HepG2 (cell line): Measurements from ENCODE around the gene GNB1. TPM values are rescaled to one million over a fixed set of nuclear protein-coding genes. Genes with fewer than 3 reads are reported as not detected.

Experiments used
- ATAC-seq: fragments of 200-7000 bp; cut with Tn5 transposase; 3 replicates; pipeline ENCODE4 v1.9.1; 2020; ENCODE audit warnings: mild to moderate bottlenecking, moderate library complexity
- BruUV-seq: library from RNA; stranded (reverse); fragments of 400-500 nt; replicated peaks from 2 replicates; lab custom pipeline; 2021; lab: Mats Ljungman, UMichigan
- CTCF ChIA-PET: fragments of 300-600 bp; formaldehyde crosslinking; extraction: SDS; loops from one replicate; lab custom pipeline; 2021; ENCODE audit warnings: low total read pairs, inconsistent platforms, low intra/inter-chr PET ratio; lab: Yijun Ruan, JAX
- POLR2A ChIA-PET: fragments of 350-600 bp; sonication (Branson Sonifier 250); formaldehyde crosslinking; loops from one replicate; lab custom pipeline; 2020; ENCODE audit warnings: antibody characterized with exemption, inconsistent platforms; lab: Yijun Ruan, JAX
- DNase-seq: peaks from one replicate; pipeline ENCODE4 v3.0.0-alpha.2; 2015; ENCODE audit warnings: low spot score
- FAIRE-seq: peaks from 3 replicates; lab custom pipeline; 2011; peaks lifted over from hg19 to GRCh38; lab: Jason Lieb, UNC
- H2AFZ ChIP-seq: one replicate; pipeline ENCODE4 v1.6.1; 2011; ENCODE audit warnings: low read length, inconsistent platforms
- H3K27ac ChIP-seq: fragments of 300-600 bp; 3 replicates; pipeline ENCODE4 v1.8.0; 2011; ENCODE audit warnings: mixed run types, mild to moderate bottlenecking, mixed read lengths, low read length, inconsistent platforms; ENCODE audit not compliant: insufficient read depth; ENCODE audit errors: extremely low read length
- H3K27me3 ChIP-seq, 2 experiments: fragments of 200-600 bp in 1 of 2; 2 replicates in 1 of 2; 3 replicates in 1 of 2; pipeline versions ENCODE4 v1.6.0 to v1.8.0; 2011; ENCODE audit warnings: low read length in 2 of 2, mild to moderate bottlenecking in 2 of 2, moderate library complexity in 2 of 2, inconsistent platforms in 1 of 2; ENCODE audit not compliant: insufficient read depth in 2 of 2, control insufficient read depth in 1 of 2
- H3K36me3 ChIP-seq, 2 experiments: fragments of 200-600 bp in 1 of 2; replicated peaks in 1 of 2; 2 replicates in 1 of 2; 3 replicates in 1 of 2; pipeline versions ENCODE4 v1.5.1 to v1.8.0; 2011; ENCODE audit warnings: low read length in 2 of 2, inconsistent platforms in 1 of 2; ENCODE audit not compliant: insufficient read depth in 2 of 2, control insufficient read depth in 1 of 2
- H3K4me1 ChIP-seq: 2 replicates; pipeline ENCODE4 v1.5.1; 2012; ENCODE audit warnings: low read length, inconsistent platforms; ENCODE audit not compliant: insufficient read depth
- H3K4me2 ChIP-seq: 2 replicates; pipeline ENCODE4 v1.6.0; 2011; ENCODE audit warnings: low read depth, low read length, inconsistent platforms
- H3K4me3 ChIP-seq, 3 experiments: fragments of 200-600 bp in 1 of 3; sonication (generic), shearing (Covaris generic) in 1 of 3; replicated peaks in 1 of 3; 2 replicates each; pipeline ENCODE4 v1.5.1; 2011 to 2016; ENCODE audit warnings: low read length in 3 of 3, inconsistent platforms in 2 of 3, low read depth in 2 of 3, mild to moderate bottlenecking in 2 of 3, control low read depth in 1 of 3, mixed read lengths in 1 of 3; ENCODE audit not compliant: insufficient read depth in 1 of 3
- H3K79me2 ChIP-seq: one replicate; pipeline ENCODE4 v1.6.1; 2011; ENCODE audit warnings: low read length, inconsistent platforms; ENCODE audit not compliant: insufficient read depth
- H3K9ac ChIP-seq: 2 replicates; pipeline ENCODE4 v1.6.0; 2011; ENCODE audit warnings: mild to moderate bottlenecking, low read depth, low read length, inconsistent platforms; ENCODE audit not compliant: insufficient read depth
- H3K9me3 ChIP-seq: 2 replicates; pipeline ENCODE4 v1.5.1; 2012; ENCODE audit warnings: mild to moderate bottlenecking, low read length
- H4K20me1 ChIP-seq: 2 replicates; pipeline ENCODE4 v1.6.0; 2011; ENCODE audit warnings: inconsistent platforms, mild to moderate bottlenecking, low read length, moderate library complexity; ENCODE audit not compliant: insufficient read depth
- AGO1 ChIP-seq: fragments of 200-400 bp; formaldehyde crosslinking; IDR thresholded peaks from 2 replicates; pipeline ENCODE4 v1.6.1; 2017; ENCODE audit warnings: mild to moderate bottlenecking, low read depth, low read length, moderate library complexity; ENCODE audit not compliant: poor library complexity, severe bottlenecking
- CREM ChIP-seq, 2 experiments: sonication (generic) in 1 of 2; formaldehyde crosslinking in 1 of 2; IDR thresholded peaks; 2 replicates each; pipeline versions ENCODE4 v1.4.0 to v1.6.1; 2016 to 2020; ENCODE audit warnings: antibody characterized with exemption in 1 of 2, mild to moderate bottlenecking in 1 of 2, missing genetic modification reagents in 1 of 2
- FUBP1 ChIP-seq: sonication (generic); formaldehyde crosslinking; IDR thresholded peaks from 2 replicates; pipeline ENCODE4 v1.5.1; 2020; ENCODE audit warnings: missing genetic modification reagents, mild to moderate bottlenecking, borderline replicate concordance
- KDM5B ChIP-seq: sonication (generic); formaldehyde crosslinking; IDR thresholded peaks from 2 replicates; pipeline ENCODE4 v1.4.0; 2020; ENCODE audit warnings: missing genetic modification reagents, mild to moderate bottlenecking, borderline replicate concordance
- MTERF4 ChIP-seq: sonication (generic); formaldehyde crosslinking; IDR thresholded peaks from 2 replicates; pipeline ENCODE4 v1.8.0; 2023; ENCODE audit warnings: mild to moderate bottlenecking, missing genetic modification reagents
- NR1H2 ChIP-seq: sonication (generic); formaldehyde crosslinking; IDR thresholded peaks from 2 replicates; pipeline ENCODE4 v1.8.1; 2022; ENCODE audit warnings: low read depth, missing genetic modification reagents, borderline replicate concordance
- PHF21A ChIP-seq: sonication (generic); formaldehyde crosslinking; IDR thresholded peaks from 2 replicates; pipeline ENCODE4 v1.5.0; 2020; ENCODE audit warnings: mild to moderate bottlenecking, missing genetic modification reagents
- PHF8 ChIP-seq: sonication (generic); formaldehyde crosslinking; IDR thresholded peaks from 2 replicates; pipeline ENCODE4 v1.5.0; 2020; ENCODE audit warnings: missing genetic modification reagents
- PLSCR1 ChIP-seq: sonication (generic); formaldehyde crosslinking; IDR thresholded peaks from 2 replicates; pipeline ENCODE4 v1.5.0; 2020; ENCODE audit warnings: missing genetic modification reagents, mild to moderate bottlenecking, borderline replicate concordance
- REL ChIP-seq: sonication (generic); formaldehyde crosslinking; conservative IDR thresholded peaks from 2 replicates; pipeline ENCODE4 v1.8.0; 2022; ENCODE audit warnings: mild to moderate bottlenecking, missing genetic modification reagents, moderate library complexity
- SMARCE1 ChIP-seq: fragments of 450-650 bp; IDR thresholded peaks from 2 replicates; pipeline ENCODE4 v1.6.1; 2017; ENCODE audit warnings: borderline replicate concordance
- SP4 ChIP-seq: sonication (generic); formaldehyde crosslinking; IDR thresholded peaks from 2 replicates; pipeline ENCODE4 v1.8.1; 2023; ENCODE audit warnings: mild to moderate bottlenecking, missing genetic modification reagents
- THAP11 ChIP-seq: IDR thresholded peaks from 2 replicates; pipeline ENCODE4 v1.6.1; 2016; ENCODE audit warnings: missing biosample characterization, missing genetic modification reagents
- ZNF281 ChIP-seq: sonication (generic); formaldehyde crosslinking; IDR thresholded peaks from 2 replicates; pipeline ENCODE4 v1.4.0; 2020; ENCODE audit warnings: missing genetic modification reagents, borderline replicate concordance
- ZNF292 ChIP-seq: sonication (generic); formaldehyde crosslinking; IDR thresholded peaks from 2 replicates; pipeline ENCODE4 v1.8.1; 2022; ENCODE audit warnings: mild to moderate bottlenecking, low read depth, missing genetic modification reagents, borderline replicate concordance
- ZNF296 ChIP-seq: sonication (generic); formaldehyde crosslinking; conservative IDR thresholded peaks from 2 replicates; pipeline ENCODE4 v1.5.0; 2020; ENCODE audit warnings: mild to moderate bottlenecking, missing genetic modification reagents
- ZNF468 ChIP-seq: sonication (generic); formaldehyde crosslinking; IDR thresholded peaks from 2 replicates; pipeline ENCODE4 v1.8.0; 2022; ENCODE audit warnings: mild to moderate bottlenecking, moderate library complexity, missing genetic modification reagents
- WGBS: methylation state at CpG from one replicate; pipeline ENCODE4 v1.1.6; 2017; ENCODE audit warnings: low lambda C conversion rate; 5-methylcytosine and 5-hydroxymethylcytosine counted together
- in situ Hi-C: cut with HindIII; loops from 2 replicates; pipeline ENCODE4 v1.10.0; 2017; ENCODE audit warnings: low pct_unique_long_range_greater_than_20kb; ENCODE audit not compliant: extremely low pct_ligation_motif_present
- intact Hi-C: fragments of 100-400 bp; cut with micrococcal nuclease; formaldehyde crosslinking; loops from one replicate; pipeline ENCODE4 v1.10.0; 2022; ENCODE audit not compliant: unreplicated experiment
- polyA plus RNA-seq, 8 experiments: library from polyadenylated mRNA; depleted of rRNA in 3 of 8; stranded (reverse) in 7 of 8; unstranded in 1 of 8; fragments of >200 nt; fragmentation: Illumina TruSeq in 4 of 8; extraction: Trizol in 4 of 8; gene quantifications; 2 replicates each; pipeline versions ENCODE4 v1.2.1 to v1.2.3, GENCODE V29; 2011 to 2016; ENCODE audit warnings: low read depth in 4 of 8, missing spikeins in 1 of 8, mixed read lengths in 1 of 8; ENCODE audit not compliant: insufficient read depth in 1 of 8
- total RNA-seq, 5 experiments: library from RNA; depleted of rRNA; stranded (reverse); fragments of >200 nt; fragmentation: Illumina TruSeq; extraction: Trizol; gene quantifications; 2 replicates each; pipeline ENCODE4 v1.2.3, GENCODE V29; 2016; ENCODE audit warnings: low read depth in 1 of 5

The GNB1 gene
- total and polyA plus RNA-seq, 2 of the 13 experiments (the other 11 are each of a cell fraction or from before 2014, with no cell fraction given): 66.2 to 327 TPM

- no peak overlapping the region for H2AFZ ChIP-seq
- ChIA-PET POLR2A (interaction anchor here (0.5 to 3.1 kb wide), 22 partner anchors 8 to 229 kb away, joined by 3 to 21 read pairs (median 4); partner anchors contain the start of genes NADK and TMEM52), CTCF (interaction anchor here (0.7 to 0.9 kb wide), 2 partner anchors 9 to 138 kb away, joined by 3 read pairs; no protein-coding TSS in a partner anchor)
- WGBS: no CpG with 5 or more reads among the region's 21 CpGs
- in situ Hi-C loops (loop anchor here (10.0 kb wide), 1 partner anchor 124 kb away; no protein-coding TSS in a partner anchor), intact Hi-C loops (loop anchor here (5.0 to 10.0 kb wide), 2 partner anchors 54 to 131 kb away; partner anchors contain the start of gene NADK)
- H3K9ac ChIP-seq: peak overlapping the region; percentile 84
- H3K27ac ChIP-seq: peak overlapping the region; percentile 65
- H3K79me2 ChIP-seq: no peaks in the 10 kb centered on the region
- H4K20me1 ChIP-seq: no peaks in the 10 kb centered on the region
- FAIRE-seq (no peak), DNase-seq (no peak), ATAC-seq (peak; percentile 20)
- H3K4me3 ChIP-seq: peak overlapping the region; percentile 69 to 86 (median 75)
- TSS peak; percentile 86 for BruUV-seq
- peaks cover 0 to 16% of the 10 kb centered on the region in 2 experiments; a peak in 3 of 5 replicates for H3K27me3 ChIP-seq
- H3K9me3 ChIP-seq: no peaks in the 10 kb centered on the region
- H3K36me3 ChIP-seq: no peaks in the 10 kb centered on the region
- peaks cover 46% of the 10 kb centered on the region for H3K4me1 ChIP-seq
- H3K4me2 ChIP-seq: peak overlapping the region; percentile 92
- TF ChIP-seq FUBP1 (CRISPR knock-in tag) (no peak), THAP11 (no peak), REL (CRISPR knock-in tag) (no peak), PHF8 (CRISPR knock-in tag) (no peak), PLSCR1 (CRISPR knock-in tag) (no peak), SMARCE1 (no peak), ZNF281 (CRISPR knock-in tag) (no peak), ZNF296 (0 out of 2 replicates have a peak, but pooled peaks have one; percentile 39), MTERF4 (CRISPR knock-in tag) (peak; percentile 4; the same call in 1 of the 2 replicates), ZNF468 (CRISPR knock-in tag) (no peak), ZNF292 (CRISPR knock-in tag) (no peak), KDM5B (CRISPR knock-in tag) (no peak), CREM (IDR thresholded peaks at IDR 0.05) (no peak), CREM (CRISPR knock-in tag; IDR thresholded peaks at IDR 0.05) (no peak), AGO1 (no peak), SP4 (CRISPR knock-in tag) (no peak), NR1H2 (CRISPR knock-in tag) (no peak), PHF21A (CRISPR knock-in tag) (no peak)
Observed at GRCh38 chr1:1908506-1908791, 17.6 kb upstream of the GNB1 start.
